Left ventricle myocardium inferior (tissue), 1 donor: ENCODE results near the gene TGFBR1. TPM values are rescaled to one million over a fixed set of nuclear protein-coding genes. Genes with fewer than 3 reads are reported as not detected.
"Not testable (repeated sequence)": the region's sequence is repeated elsewhere in the genome, so short reads cannot be mapped to it uniquely, and the experiment has no call there.

Source experiments
- DNase-seq: peaks from one replicate; pipeline ENCODE4 v3.0.0-alpha.2; 2020
- H3K27ac ChIP-seq: fragments of 200-600 bp; replicated peaks from 2 replicates; pipeline ENCODE4 v1.8.0; 2021
- H3K27me3 ChIP-seq: fragments of 200-600 bp; 2 replicates; pipeline ENCODE4 v1.8.0; 2021; ENCODE audit warnings: low read depth
- H3K36me3 ChIP-seq: fragments of 200-600 bp; 2 replicates; pipeline ENCODE4 v1.8.0; 2021
- H3K4me1 ChIP-seq: fragments of 200-600 bp; 2 replicates; pipeline ENCODE4 v1.8.0; 2021
- H3K4me3 ChIP-seq: fragments of 200-600 bp; 2 replicates; pipeline ENCODE4 v1.8.0; 2021; ENCODE audit warnings: mild to moderate bottlenecking, moderate library complexity
- H3K9me3 ChIP-seq: fragments of 200-600 bp; replicated peaks from 2 replicates; pipeline ENCODE4 v1.8.0; 2021
- CTCF ChIP-seq: fragments of 200-600 bp; IDR thresholded peaks from 2 replicates; pipeline ENCODE4 v1.8.0; 2021; ENCODE audit warnings: antibody characterized with exemption, mild to moderate bottlenecking, borderline replicate concordance
- intact Hi-C: fragments of 100-400 bp; cut with micrococcal nuclease; formaldehyde crosslinking; loops from one replicate; pipeline ENCODE4 v1.11.0; 2022
- total RNA-seq: library from RNA; stranded (reverse); fragmentation: NEBNext Ultra II Directional; extraction: Animal tissue kit (Norgen Biotek cat#: 25700); gene quantifications from one replicate; pipeline ENCODE4 v1.2.1, GENCODE V29; 2021
- donor health status: DM: no; HTN: yes; CAD: no; lungs with severe emphysema.

The TGFBR1 gene
- total RNA-seq, 1 donor from 2014 or later: 12.3 TPM

GRCh38 chr9:99096409-99096808 is 8.5 kb upstream of the TGFBR1 start:
- Histone ChIP-seq H3K4me1 (no peaks in the 10 kb centered on the region), H3K27me3 (no peaks in the 10 kb centered on the region), H3K36me3 (no peaks in the 10 kb centered on the region), H3K9me3 (no peaks in the 10 kb centered on the region), H3K27ac (no peak overlapping the region), H3K4me3 (no peak overlapping the region)
- TF ChIP-seq CTCF: no peak
- no peak for DNase-seq
- intact Hi-C loops: no loop called here

- H3K36me3 ChIP-seq, DNase-seq, intact Hi-C loops, H3K9me3 ChIP-seq, H3K4me3 ChIP-seq, H3K27ac ChIP-seq, H3K27me3 ChIP-seq: not testable (repeated sequence)
- peaks cover 14% of the 10 kb centered on the region for H3K4me1 ChIP-seq
Measured at GRCh38 chr9:99099806-99100585, 4.9 kb upstream of the TGFBR1 start.

- no peak overlapping the region for H3K4me3 ChIP-seq
- H3K36me3 ChIP-seq: no peaks in the 10 kb centered on the region
- DNase-seq: no peak
- H3K4me1 ChIP-seq: peaks cover 24% of the 10 kb centered on the region
- no peaks in the 10 kb centered on the region for H3K9me3 ChIP-seq
- H3K27me3 ChIP-seq: no peaks in the 10 kb centered on the region
- intact Hi-C loops: no loop called here
- TF ChIP-seq CTCF: no peak
- H3K27ac ChIP-seq: no peak overlapping the region
Measured at GRCh38 chr9:99101271-99101670, 3.6 kb upstream of the TGFBR1 start.

- H3K9me3 ChIP-seq: no peaks in the 10 kb centered on the region
- H3K27me3 ChIP-seq: no peaks in the 10 kb centered on the region
- no peaks in the 10 kb centered on the region for H3K36me3 ChIP-seq
- intact Hi-C loops: no loop called here
- TF ChIP-seq CTCF: no peak
- H3K4me1 ChIP-seq: peaks cover 29% of the 10 kb centered on the region
- no peak for DNase-seq
- H3K27ac ChIP-seq: no peak overlapping the region
- no peak overlapping the region for H3K4me3 ChIP-seq
Measured at GRCh38 chr9:99101812-99102211, 3.1 kb upstream of the TGFBR1 start.

- no peak for TF ChIP-seq CTCF
- Histone ChIP-seq H3K27me3 (no peaks in the 10 kb centered on the region), H3K9me3 (no peaks in the 10 kb centered on the region), H3K27ac (peak overlapping the region; percentile 91), H3K36me3 (no peaks in the 10 kb centered on the region), H3K4me1 (peaks cover 44% of the 10 kb centered on the region), H3K4me3 (peak overlapping the region; percentile 93)
- DNase-seq: no peak
- intact Hi-C loops: no loop called here
Measured at GRCh38 chr9:99103054-99103895, 1.6 kb upstream of the TGFBR1 start.
